WTC11 (cell line): ENCODE measurements around the gene HLA-G. TPM values are rescaled to one million over a fixed set of nuclear protein-coding genes. Genes with fewer than 3 reads are reported as not detected.

Source experiments
- ATAC-seq: fragments of 200-7000 bp; cut with Tn5 transposase; 2 replicates; pipeline ENCODE4 v1.10.0; 2021; ENCODE audit warnings: mild to moderate bottlenecking, moderate library complexity
- CTCF ChIA-PET: fragments of 300-600 bp; sonication (Branson Sonifier 250); formaldehyde crosslinking; loops from one replicate; lab custom pipeline; 2021; ENCODE audit warnings: antibody characterized with exemption; lab: Charles Lee
- POLR2A ChIA-PET: fragments of 350-600 bp; sonication (Branson Sonifier 250); formaldehyde crosslinking; loops from one replicate; lab custom pipeline; 2021; ENCODE audit warnings: antibody characterized with exemption; lab: Charles Lee
- DNase-seq: peaks from one replicate; pipeline ENCODE4 v3.0.0; 2021; ENCODE audit warnings: low spot score
- H3K27ac Mint-ChIP-seq: 2 replicates; pipeline ENCODE4 v1.8.0; 2021; ENCODE audit warnings: mixed read lengths
- H3K27me3 Mint-ChIP-seq: 2 replicates; pipeline ENCODE4 v1.8.0; 2021; ENCODE audit warnings: low read depth, mild to moderate bottlenecking, moderate library complexity, mixed read lengths
- H3K36me3 Mint-ChIP-seq: 2 replicates; pipeline ENCODE4 v1.8.0; 2021; ENCODE audit warnings: mixed read lengths
- H3K4me1 Mint-ChIP-seq: 2 replicates; pipeline ENCODE4 v1.8.0; 2022; ENCODE audit warnings: mixed read lengths
- H3K4me3 Mint-ChIP-seq: 2 replicates; pipeline ENCODE4 v1.8.0; 2021; ENCODE audit warnings: mild to moderate bottlenecking, moderate library complexity, mixed read lengths
- H3K9me3 Mint-ChIP-seq: 2 replicates; pipeline ENCODE4 v1.8.0; 2021; ENCODE audit warnings: mixed read lengths
- ATF1 ChIP-seq: sonication (generic); formaldehyde crosslinking; IDR thresholded peaks from 2 replicates; pipeline ENCODE4 v1.8.1; 2023; ENCODE audit warnings: mild to moderate bottlenecking, moderate library complexity, missing genetic modification reagents
- EMX1 ChIP-seq: fragments of 250-450 bp; sonication (Bioruptor Pico); IDR thresholded peaks from 2 replicates; pipeline ENCODE4 v1.8.0; 2021; ENCODE audit warnings: mild to moderate bottlenecking
- NR2C2 ChIP-seq: sonication (generic); formaldehyde crosslinking; IDR thresholded peaks from 2 replicates; pipeline ENCODE4 v1.8.0; 2022; ENCODE audit warnings: mild to moderate bottlenecking, missing genetic modification reagents
- OVOL2 ChIP-seq: fragments of 250-450 bp; sonication (Bioruptor Pico); IDR thresholded peaks from 2 replicates; pipeline ENCODE4 v1.9.0; 2021; ENCODE audit warnings: mild to moderate bottlenecking, borderline replicate concordance
- TP53 ChIP-seq: sonication (generic); formaldehyde crosslinking; IDR thresholded peaks from 2 replicates; pipeline ENCODE4 v1.8.1; 2023; ENCODE audit warnings: mild to moderate bottlenecking, missing genetic modification reagents
- ZNF138 ChIP-seq: sonication (generic); formaldehyde crosslinking; conservative IDR thresholded peaks from 2 replicates; pipeline ENCODE4 v1.8.1; 2022; ENCODE audit warnings: mild to moderate bottlenecking, moderate library complexity, missing genetic modification reagents
- ZNF232 ChIP-seq: sonication (generic); formaldehyde crosslinking; IDR thresholded peaks from 2 replicates; pipeline ENCODE4 v1.8.0; 2022; ENCODE audit warnings: mild to moderate bottlenecking, missing genetic modification reagents
- total RNA-seq: library from RNA; stranded (reverse); gene quantifications from 3 replicates; pipeline ENCODE4 v1.2.3, GENCODE V29; 2021
- TF ChIP-seq, protein P1 (sequence below): sonication (generic); formaldehyde crosslinking; IDR thresholded peaks from 2 replicates; pipeline ENCODE4 v1.8.1; 2023; ENCODE audit warnings: mild to moderate bottlenecking, missing genetic modification reagents, moderate library complexity
- TF ChIP-seq, protein P2 (sequence below): sonication (generic); formaldehyde crosslinking; IDR thresholded peaks from 2 replicates; pipeline ENCODE4 v1.8.1; 2022; ENCODE audit warnings: low read depth, missing genetic modification reagents, borderline replicate concordance
- TF ChIP-seq, protein P3 (sequence below): fragments of 250-450 bp; sonication (Bioruptor Pico); IDR thresholded peaks from 2 replicates; pipeline ENCODE4 v2.1.2; 2022; ENCODE audit warnings: mild to moderate bottlenecking, moderate library complexity
- TF ChIP-seq, protein P4 (sequence below): fragments of 250-450 bp; sonication (Bioruptor Pico); IDR thresholded peaks from 2 replicates; pipeline ENCODE4 v1.9.0; 2021; ENCODE audit warnings: mild to moderate bottlenecking
- TF ChIP-seq, protein P5 (sequence below): sonication (generic); formaldehyde crosslinking; IDR thresholded peaks from 2 replicates; pipeline ENCODE4 v1.8.0; 2022; ENCODE audit warnings: mild to moderate bottlenecking, missing genetic modification reagents
- TF ChIP-seq, protein P6 (sequence below): sonication (generic); formaldehyde crosslinking; conservative IDR thresholded peaks from 2 replicates; pipeline ENCODE4 v1.8.1; 2023; ENCODE audit warnings: mild to moderate bottlenecking, low read depth, missing genetic modification reagents, moderate library complexity
- TF ChIP-seq, protein P7 (sequence below): fragments of 250-450 bp; sonication (Bioruptor Pico); conservative IDR thresholded peaks from 2 replicates; pipeline ENCODE4 v1.9.0; 2021; ENCODE audit warnings: mild to moderate bottlenecking
- TF ChIP-seq, protein P8 (sequence below): sonication (generic); formaldehyde crosslinking; IDR thresholded peaks from 2 replicates; pipeline ENCODE4 v1.8.0; 2022; ENCODE audit warnings: mild to moderate bottlenecking, missing genetic modification reagents
- TF ChIP-seq, protein P9 (sequence below): sonication (generic); formaldehyde crosslinking; IDR thresholded peaks from 2 replicates; pipeline ENCODE4 v1.8.0; 2023; ENCODE audit warnings: missing genetic modification reagents, mild to moderate bottlenecking, borderline replicate concordance
- TF ChIP-seq, protein P10 (sequence below): fragments of 250-450 bp; sonication (Bioruptor Pico); IDR thresholded peaks from 2 replicates; pipeline ENCODE4 v1.8.0; 2021; ENCODE audit warnings: mild to moderate bottlenecking

HLA-G gene
- total RNA-seq, 1 experiment from 2014 or later: 1.7 TPM

DNA sequence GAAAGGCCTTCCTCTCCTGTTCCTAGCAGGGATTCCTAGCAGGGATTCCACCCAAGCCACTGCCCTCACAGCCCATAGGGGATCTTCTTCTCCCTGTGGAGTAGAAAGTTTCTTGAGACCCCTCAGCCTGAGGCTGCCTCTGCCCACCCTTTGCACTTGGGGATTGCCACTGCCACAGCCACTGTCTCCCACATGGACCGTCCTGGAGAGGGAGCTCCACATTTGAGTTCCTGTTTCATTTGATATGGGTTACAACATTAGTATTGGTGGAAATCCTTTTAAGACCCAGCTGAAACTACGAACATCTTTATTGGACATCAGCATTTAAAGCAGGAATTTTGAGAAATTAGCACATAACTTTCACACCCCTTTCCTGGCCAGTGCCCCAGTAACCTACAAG is 25.6 kb downstream of the HLA-G start:
- no peak for ATAC-seq
- no peaks in the 10 kb centered on the region for H3K36me3 Mint-ChIP-seq
- CTCF ChIA-PET: interaction anchor here (1.6 to 2.1 kb wide), 3 partner anchors 115 to 203 kb away, joined by 3 to 7 read pairs (median 5); no protein-coding TSS in a partner anchor
- H3K27me3 Mint-ChIP-seq: peaks cover 83% of the 10 kb centered on the region
- POLR2A ChIA-PET: no interaction called here
- no peak for DNase-seq
- H3K4me1 Mint-ChIP-seq: peaks cover 12% of the 10 kb centered on the region
- H3K9me3 Mint-ChIP-seq: no peaks in the 10 kb centered on the region
- H3K27ac Mint-ChIP-seq: no peak overlapping the region
- TF ChIP-seq, protein P1, sequence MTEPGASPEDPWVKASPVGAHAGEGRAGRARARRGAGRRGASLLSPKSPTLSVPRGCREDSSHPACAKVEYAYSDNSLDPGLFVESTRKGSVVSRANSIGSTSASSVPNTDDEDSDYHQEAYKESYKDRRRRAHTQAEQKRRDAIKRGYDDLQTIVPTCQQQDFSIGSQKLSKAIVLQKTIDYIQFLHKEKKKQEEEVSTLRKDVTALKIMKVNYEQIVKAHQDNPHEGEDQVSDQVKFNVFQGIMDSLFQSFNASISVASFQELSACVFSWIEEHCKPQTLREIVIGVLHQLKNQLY (CRISPR knock-in tag): no peak
- TF ChIP-seq ZNF138 (CRISPR knock-in tag): no peak
- no peak for TF ChIP-seq OVOL2 (CRISPR knock-in tag)
- no peak for TF ChIP-seq EMX1
- H3K4me3 Mint-ChIP-seq: no peak overlapping the region

DNA sequence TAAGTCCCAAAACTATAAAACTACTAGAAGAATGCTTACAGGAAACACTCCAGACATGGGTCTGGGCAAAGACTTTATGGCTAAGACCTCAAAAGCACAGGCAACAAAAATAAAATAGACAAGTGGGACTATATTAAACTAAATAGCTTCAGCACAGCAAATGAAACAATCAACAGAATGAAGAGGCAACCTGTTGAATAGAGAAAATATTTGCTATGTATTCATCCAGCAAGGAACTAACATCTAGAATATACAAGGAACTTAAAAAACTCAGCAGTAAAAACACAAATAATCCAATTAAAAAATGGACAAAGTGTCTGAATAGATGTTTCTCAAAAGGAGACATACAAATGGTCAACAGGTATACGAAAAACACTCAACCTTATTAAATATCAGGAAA is 30.4 kb downstream of the HLA-G start:
- Mint-ChIP-seq H3K27ac (no peak overlapping the region), H3K27me3 (peaks cover 66% of the 10 kb centered on the region), H3K4me3 (no peak overlapping the region), H3K36me3 (no peaks in the 10 kb centered on the region), H3K9me3 (no peaks in the 10 kb centered on the region), H3K4me1 (no peaks in the 10 kb centered on the region)
- CTCF ChIA-PET: interaction anchor here (0.9 kb wide), 1 partner anchor 10 kb away, joined by 3 read pairs; no protein-coding TSS in a partner anchor
- ATAC-seq (no peak), DNase-seq (no peak)
- POLR2A ChIA-PET: no interaction called here
- TF ChIP-seq NR2C2 (CRISPR knock-in tag): no peak
- TF ChIP-seq, protein P1 (CRISPR knock-in tag): no peak
- TF ChIP-seq, protein P2, sequence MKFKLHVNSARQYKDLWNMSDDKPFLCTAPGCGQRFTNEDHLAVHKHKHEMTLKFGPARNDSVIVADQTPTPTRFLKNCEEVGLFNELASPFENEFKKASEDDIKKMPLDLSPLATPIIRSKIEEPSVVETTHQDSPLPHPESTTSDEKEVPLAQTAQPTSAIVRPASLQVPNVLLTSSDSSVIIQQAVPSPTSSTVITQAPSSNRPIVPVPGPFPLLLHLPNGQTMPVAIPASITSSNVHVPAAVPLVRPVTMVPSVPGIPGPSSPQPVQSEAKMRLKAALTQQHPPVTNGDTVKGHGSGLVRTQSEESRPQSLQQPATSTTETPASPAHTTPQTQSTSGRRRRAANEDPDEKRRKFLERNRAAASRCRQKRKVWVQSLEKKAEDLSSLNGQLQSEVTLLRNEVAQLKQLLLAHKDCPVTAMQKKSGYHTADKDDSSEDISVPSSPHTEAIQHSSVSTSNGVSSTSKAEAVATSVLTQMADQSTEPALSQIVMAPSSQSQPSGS (CRISPR knock-in tag): no peak
- no peak for TF ChIP-seq ATF1
- no peak for TF ChIP-seq TP53
- TF ChIP-seq, protein P3, sequence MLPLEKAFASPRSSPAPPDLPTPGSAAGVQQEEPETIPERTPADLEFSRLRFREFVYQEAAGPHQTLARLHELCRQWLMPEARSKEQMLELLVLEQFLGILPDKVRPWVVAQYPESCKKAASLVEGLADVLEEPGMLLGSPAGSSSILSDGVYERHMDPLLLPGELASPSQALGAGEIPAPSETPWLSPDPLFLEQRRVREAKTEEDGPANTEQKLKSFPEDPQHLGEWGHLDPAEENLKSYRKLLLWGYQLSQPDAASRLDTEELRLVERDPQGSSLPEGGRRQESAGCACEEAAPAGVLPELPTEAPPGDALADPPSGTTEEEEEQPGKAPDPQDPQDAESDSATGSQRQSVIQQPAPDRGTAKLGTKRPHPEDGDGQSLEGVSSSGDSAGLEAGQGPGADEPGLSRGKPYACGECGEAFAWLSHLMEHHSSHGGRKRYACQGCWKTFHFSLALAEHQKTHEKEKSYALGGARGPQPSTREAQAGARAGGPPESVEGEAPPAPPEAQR (CRISPR knock-in tag): no peak
- TF ChIP-seq, protein P4, sequence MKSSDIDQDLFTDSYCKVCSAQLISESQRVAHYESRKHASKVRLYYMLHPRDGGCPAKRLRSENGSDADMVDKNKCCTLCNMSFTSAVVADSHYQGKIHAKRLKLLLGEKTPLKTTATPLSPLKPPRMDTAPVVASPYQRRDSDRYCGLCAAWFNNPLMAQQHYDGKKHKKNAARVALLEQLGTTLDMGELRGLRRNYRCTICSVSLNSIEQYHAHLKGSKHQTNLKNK (CRISPR knock-in tag): no peak
- TF ChIP-seq ZNF232 (CRISPR knock-in tag): no peak
- TF ChIP-seq, protein P5, sequence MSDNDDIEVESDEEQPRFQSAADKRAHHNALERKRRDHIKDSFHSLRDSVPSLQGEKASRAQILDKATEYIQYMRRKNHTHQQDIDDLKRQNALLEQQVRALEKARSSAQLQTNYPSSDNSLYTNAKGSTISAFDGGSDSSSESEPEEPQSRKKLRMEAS (CRISPR knock-in tag): no peak
- TF ChIP-seq, protein P6, sequence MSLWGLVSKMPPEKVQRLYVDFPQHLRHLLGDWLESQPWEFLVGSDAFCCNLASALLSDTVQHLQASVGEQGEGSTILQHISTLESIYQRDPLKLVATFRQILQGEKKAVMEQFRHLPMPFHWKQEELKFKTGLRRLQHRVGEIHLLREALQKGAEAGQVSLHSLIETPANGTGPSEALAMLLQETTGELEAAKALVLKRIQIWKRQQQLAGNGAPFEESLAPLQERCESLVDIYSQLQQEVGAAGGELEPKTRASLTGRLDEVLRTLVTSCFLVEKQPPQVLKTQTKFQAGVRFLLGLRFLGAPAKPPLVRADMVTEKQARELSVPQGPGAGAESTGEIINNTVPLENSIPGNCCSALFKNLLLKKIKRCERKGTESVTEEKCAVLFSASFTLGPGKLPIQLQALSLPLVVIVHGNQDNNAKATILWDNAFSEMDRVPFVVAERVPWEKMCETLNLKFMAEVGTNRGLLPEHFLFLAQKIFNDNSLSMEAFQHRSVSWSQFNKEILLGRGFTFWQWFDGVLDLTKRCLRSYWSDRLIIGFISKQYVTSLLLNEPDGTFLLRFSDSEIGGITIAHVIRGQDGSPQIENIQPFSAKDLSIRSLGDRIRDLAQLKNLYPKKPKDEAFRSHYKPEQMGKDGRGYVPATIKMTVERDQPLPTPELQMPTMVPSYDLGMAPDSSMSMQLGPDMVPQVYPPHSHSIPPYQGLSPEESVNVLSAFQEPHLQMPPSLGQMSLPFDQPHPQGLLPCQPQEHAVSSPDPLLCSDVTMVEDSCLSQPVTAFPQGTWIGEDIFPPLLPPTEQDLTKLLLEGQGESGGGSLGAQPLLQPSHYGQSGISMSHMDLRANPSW: no peak
- TF ChIP-seq, protein P7, sequence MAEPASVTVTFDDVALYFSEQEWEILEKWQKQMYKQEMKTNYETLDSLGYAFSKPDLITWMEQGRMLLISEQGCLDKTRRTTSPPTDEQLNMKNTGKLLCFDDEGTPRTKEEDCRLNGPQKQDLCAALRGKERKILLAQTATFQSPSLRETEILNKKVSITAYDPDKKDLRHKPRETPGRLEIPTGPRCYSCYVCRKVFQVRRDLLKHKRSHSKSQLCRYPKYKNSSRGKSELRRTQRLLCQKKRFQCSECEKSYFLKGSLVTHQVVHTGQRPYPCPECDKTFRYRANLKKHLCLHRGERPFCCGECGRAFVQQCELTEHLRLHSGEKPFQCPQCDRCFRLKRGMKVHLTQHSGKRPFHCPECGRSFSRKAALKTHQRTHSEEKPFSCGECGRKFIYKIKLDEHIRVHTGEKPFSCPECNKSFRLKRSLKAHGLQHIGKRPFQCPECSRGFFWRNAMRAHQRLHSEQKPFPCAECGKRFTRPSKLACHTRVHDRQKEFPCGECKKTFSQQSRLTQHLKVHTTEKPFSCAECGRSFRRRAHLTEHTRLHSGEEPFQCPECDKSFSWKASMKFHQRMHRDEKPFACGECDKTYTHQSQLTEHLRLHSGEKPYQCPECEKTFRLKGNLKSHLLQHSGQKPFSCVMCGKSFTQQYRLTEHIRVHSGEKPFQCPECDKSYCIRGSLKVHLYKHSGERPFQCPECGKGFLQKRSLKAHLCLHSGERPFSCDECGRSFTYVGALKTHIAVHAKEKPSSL (CRISPR knock-in tag): no peak
- TF ChIP-seq, protein P8, sequence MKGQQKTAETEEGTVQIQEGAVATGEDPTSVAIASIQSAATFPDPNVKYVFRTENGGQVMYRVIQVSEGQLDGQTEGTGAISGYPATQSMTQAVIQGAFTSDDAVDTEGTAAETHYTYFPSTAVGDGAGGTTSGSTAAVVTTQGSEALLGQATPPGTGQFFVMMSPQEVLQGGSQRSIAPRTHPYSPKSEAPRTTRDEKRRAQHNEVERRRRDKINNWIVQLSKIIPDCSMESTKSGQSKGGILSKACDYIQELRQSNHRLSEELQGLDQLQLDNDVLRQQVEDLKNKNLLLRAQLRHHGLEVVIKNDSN (CRISPR knock-in tag): no peak
- TF ChIP-seq, protein P9, sequence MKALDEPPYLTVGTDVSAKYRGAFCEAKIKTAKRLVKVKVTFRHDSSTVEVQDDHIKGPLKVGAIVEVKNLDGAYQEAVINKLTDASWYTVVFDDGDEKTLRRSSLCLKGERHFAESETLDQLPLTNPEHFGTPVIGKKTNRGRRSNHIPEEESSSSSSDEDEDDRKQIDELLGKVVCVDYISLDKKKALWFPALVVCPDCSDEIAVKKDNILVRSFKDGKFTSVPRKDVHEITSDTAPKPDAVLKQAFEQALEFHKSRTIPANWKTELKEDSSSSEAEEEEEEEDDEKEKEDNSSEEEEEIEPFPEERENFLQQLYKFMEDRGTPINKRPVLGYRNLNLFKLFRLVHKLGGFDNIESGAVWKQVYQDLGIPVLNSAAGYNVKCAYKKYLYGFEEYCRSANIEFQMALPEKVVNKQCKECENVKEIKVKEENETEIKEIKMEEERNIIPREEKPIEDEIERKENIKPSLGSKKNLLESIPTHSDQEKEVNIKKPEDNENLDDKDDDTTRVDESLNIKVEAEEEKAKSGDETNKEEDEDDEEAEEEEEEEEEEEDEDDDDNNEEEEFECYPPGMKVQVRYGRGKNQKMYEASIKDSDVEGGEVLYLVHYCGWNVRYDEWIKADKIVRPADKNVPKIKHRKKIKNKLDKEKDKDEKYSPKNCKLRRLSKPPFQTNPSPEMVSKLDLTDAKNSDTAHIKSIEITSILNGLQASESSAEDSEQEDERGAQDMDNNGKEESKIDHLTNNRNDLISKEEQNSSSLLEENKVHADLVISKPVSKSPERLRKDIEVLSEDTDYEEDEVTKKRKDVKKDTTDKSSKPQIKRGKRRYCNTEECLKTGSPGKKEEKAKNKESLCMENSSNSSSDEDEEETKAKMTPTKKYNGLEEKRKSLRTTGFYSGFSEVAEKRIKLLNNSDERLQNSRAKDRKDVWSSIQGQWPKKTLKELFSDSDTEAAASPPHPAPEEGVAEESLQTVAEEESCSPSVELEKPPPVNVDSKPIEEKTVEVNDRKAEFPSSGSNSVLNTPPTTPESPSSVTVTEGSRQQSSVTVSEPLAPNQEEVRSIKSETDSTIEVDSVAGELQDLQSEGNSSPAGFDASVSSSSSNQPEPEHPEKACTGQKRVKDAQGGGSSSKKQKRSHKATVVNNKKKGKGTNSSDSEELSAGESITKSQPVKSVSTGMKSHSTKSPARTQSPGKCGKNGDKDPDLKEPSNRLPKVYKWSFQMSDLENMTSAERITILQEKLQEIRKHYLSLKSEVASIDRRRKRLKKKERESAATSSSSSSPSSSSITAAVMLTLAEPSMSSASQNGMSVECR (CRISPR knock-in tag): no peak
- TF ChIP-seq, protein P10, sequence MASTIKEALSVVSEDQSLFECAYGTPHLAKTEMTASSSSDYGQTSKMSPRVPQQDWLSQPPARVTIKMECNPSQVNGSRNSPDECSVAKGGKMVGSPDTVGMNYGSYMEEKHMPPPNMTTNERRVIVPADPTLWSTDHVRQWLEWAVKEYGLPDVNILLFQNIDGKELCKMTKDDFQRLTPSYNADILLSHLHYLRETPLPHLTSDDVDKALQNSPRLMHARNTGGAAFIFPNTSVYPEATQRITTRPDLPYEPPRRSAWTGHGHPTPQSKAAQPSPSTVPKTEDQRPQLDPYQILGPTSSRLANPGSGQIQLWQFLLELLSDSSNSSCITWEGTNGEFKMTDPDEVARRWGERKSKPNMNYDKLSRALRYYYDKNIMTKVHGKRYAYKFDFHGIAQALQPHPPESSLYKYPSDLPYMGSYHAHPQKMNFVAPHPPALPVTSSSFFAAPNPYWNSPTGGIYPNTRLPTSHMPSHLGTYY (CRISPR knock-in tag): no peak
